ENCODE results near the gene TNFRSF25. TPM values are rescaled to one million over a fixed set of nuclear protein-coding genes. Genes with fewer than 3 reads are reported as not detected.

The TNFRSF25 gene
- polyA plus RNA-seq, 1 of the 3 experiments (the other 2 are of a cell fraction), result 20.8 TPM

DNA sequence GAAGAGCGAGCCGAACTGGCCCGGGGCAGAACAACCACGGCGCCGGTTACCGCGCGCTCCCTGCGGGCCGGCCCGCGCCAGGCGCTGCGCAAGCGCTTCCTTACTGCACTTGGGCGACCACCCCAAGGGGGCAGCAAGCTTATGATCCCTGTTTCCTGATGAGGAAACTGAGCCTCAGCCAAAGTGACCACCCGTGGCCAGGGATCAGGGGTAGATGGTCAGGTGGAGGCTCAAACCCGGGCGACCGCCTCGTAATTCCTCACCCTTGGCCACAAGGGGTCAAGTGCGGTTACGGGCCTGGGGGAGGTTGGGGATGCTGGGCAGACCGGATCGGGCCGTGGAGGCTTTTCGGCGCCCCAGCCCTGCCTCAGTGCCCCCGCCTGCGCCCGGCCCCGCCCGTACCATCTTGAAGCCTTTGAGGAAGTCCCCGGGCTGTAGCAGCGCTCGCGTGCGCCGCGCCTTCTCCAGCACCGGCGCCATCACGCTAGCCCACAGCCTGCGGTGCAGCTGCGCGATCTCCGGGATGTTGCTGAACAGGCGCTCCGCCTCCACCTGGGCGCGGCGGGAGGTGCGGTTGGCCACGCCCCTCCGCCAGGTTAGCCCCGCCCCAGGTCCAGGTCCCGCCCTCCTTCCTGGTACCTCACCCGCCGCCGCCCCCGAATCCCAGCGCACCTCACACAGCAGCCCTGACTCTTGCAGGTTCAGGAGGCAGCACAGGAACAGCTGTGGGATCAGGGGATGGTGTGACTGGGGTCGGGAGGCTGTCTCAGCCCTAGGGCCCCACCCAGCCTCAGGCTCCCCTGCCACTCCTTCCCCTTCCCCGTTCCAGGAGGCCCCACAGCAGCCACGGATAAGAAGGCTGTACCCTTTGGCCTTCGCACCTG, 5.4 kb upstream of the TNFRSF25 start:
- Histone ChIP-seq H3K4me3 (ENCODE audit: low read depth in 2 of 2, low read length in 1 of 2) (no peak overlapping the region), H2AFZ (ENCODE audit: low read depth) (no peak overlapping the region), H3K27me3 (ENCODE audit: insufficient read depth) (no peaks in the 10 kb centered on the region), H3K9me3 (no peaks in the 10 kb centered on the region), H4K20me1 (ENCODE audit: insufficient read depth) (no peaks in the 10 kb centered on the region), H3K36me3 (replicated peaks in 1 of 2; ENCODE audit: control insufficient read depth in 1 of 2, insufficient read depth in 2 of 2, low read length in 1 of 2) (peaks cover 0 to 43% of the 10 kb centered on the region in 2 experiments), H3F3A (replicated peaks; ENCODE audit: insufficient read depth) (no peaks in the 10 kb centered on the region), H3K4me2 (no peak overlapping the region), H3K9ac (no peak overlapping the region), H3K9me2 (no peaks in the 10 kb centered on the region), H3K27ac (ENCODE audit: low read depth in 2 of 2, low read length in 1 of 2) (no peak overlapping the region), H3K79me2 (ENCODE audit: insufficient read depth) (no peaks in the 10 kb centered on the region), H3K4me1 (ENCODE audit: control insufficient read depth in 1 of 2, insufficient read depth in 2 of 2, low read depth in 1 of 2, low read length in 1 of 2) (peaks cover 0 to 2% of the 10 kb centered on the region in 2 experiments; a peak in 1 of 4 replicates)
- POLR2A ChIA-PET, result no interaction called here
- WGBS (ENCODE audit: low lambda C conversion rate), result 95% methylated on average over 27 of the region's 67 CpGs
- DNase-seq, result no peak
- CTCF ChIA-PET, result interaction anchor here (0.9 to 2.0 kb wide), 9 partner anchors 14 to 83 kb away, joined by 3 to 9 read pairs (median 4); partner anchors contain the start of genes NOL9 and TAS1R1
- TF ChIP-seq GABPA (IDR thresholded peaks at IDR 0.05; ENCODE audit: low read depth), result no peak
- no peak for TF ChIP-seq YY1 (IDR thresholded peaks at IDR 0.05; ENCODE audit: low read depth)
- no peak for TF ChIP-seq ELF1 (IDR thresholded peaks at IDR 0.05)
- no peak for TF ChIP-seq TCF12 (IDR thresholded peaks at IDR 0.05)
- TF ChIP-seq, protein P1, sequence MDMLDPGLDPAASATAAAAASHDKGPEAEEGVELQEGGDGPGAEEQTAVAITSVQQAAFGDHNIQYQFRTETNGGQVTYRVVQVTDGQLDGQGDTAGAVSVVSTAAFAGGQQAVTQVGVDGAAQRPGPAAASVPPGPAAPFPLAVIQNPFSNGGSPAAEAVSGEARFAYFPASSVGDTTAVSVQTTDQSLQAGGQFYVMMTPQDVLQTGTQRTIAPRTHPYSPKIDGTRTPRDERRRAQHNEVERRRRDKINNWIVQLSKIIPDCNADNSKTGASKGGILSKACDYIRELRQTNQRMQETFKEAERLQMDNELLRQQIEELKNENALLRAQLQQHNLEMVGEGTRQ (IDR thresholded peaks at IDR 0.05; ENCODE audit: borderline replicate concordance, low read depth, low read length), result no peak
- no peak for TF ChIP-seq NFIC (IDR thresholded peaks at IDR 0.05; ENCODE audit: borderline replicate concordance)
- TF ChIP-seq, protein P2, sequence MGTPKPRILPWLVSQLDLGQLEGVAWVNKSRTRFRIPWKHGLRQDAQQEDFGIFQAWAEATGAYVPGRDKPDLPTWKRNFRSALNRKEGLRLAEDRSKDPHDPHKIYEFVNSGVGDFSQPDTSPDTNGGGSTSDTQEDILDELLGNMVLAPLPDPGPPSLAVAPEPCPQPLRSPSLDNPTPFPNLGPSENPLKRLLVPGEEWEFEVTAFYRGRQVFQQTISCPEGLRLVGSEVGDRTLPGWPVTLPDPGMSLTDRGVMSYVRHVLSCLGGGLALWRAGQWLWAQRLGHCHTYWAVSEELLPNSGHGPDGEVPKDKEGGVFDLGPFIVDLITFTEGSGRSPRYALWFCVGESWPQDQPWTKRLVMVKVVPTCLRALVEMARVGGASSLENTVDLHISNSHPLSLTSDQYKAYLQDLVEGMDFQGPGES (IDR thresholded peaks at IDR 0.05; ENCODE audit: low read depth, low read length), result no peak
- no peak for TF ChIP-seq EZH2phosphoT487 (IDR thresholded peaks at IDR 0.05; ENCODE audit: borderline replicate concordance, low read depth)
- TF ChIP-seq MEF2A (IDR thresholded peaks at IDR 0.05; ENCODE audit: borderline replicate concordance, low read depth), result no peak
- TF ChIP-seq, protein P3, sequence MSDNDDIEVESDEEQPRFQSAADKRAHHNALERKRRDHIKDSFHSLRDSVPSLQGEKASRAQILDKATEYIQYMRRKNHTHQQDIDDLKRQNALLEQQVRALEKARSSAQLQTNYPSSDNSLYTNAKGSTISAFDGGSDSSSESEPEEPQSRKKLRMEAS (IDR thresholded peaks at IDR 0.05; ENCODE audit: low read depth), result no peak
- no peak for TF ChIP-seq FOSL2 (IDR thresholded peaks at IDR 0.05; ENCODE audit: borderline replicate concordance, low read depth)
- no peak for TF ChIP-seq MXI1 (IDR thresholded peaks at IDR 0.05; ENCODE audit: low read depth, low read length)
- no peak for TF ChIP-seq FOXM1 (IDR thresholded peaks at IDR 0.05; ENCODE audit: low read depth)
- TF ChIP-seq, protein P4, sequence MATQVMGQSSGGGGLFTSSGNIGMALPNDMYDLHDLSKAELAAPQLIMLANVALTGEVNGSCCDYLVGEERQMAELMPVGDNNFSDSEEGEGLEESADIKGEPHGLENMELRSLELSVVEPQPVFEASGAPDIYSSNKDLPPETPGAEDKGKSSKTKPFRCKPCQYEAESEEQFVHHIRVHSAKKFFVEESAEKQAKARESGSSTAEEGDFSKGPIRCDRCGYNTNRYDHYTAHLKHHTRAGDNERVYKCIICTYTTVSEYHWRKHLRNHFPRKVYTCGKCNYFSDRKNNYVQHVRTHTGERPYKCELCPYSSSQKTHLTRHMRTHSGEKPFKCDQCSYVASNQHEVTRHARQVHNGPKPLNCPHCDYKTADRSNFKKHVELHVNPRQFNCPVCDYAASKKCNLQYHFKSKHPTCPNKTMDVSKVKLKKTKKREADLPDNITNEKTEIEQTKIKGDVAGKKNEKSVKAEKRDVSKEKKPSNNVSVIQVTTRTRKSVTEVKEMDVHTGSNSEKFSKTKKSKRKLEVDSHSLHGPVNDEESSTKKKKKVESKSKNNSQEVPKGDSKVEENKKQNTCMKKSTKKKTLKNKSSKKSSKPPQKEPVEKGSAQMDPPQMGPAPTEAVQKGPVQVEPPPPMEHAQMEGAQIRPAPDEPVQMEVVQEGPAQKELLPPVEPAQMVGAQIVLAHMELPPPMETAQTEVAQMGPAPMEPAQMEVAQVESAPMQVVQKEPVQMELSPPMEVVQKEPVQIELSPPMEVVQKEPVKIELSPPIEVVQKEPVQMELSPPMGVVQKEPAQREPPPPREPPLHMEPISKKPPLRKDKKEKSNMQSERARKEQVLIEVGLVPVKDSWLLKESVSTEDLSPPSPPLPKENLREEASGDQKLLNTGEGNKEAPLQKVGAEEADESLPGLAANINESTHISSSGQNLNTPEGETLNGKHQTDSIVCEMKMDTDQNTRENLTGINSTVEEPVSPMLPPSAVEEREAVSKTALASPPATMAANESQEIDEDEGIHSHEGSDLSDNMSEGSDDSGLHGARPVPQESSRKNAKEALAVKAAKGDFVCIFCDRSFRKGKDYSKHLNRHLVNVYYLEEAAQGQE (IDR thresholded peaks at IDR 0.05; ENCODE audit: low read depth, low read length), result no peak
- no peak for TF ChIP-seq RXRA (IDR thresholded peaks at IDR 0.05; ENCODE audit: borderline replicate concordance, low read depth)
